ENCODE results near the gene NSMF.

Gene NSMF

GRCh38 chr9:137445930-137446431, 13.2 kb downstream of the NSMF start:
- no peak for DNase-seq (ENCODE audit: low spot score)

GRCh38 chr9:137445275-137445807, 13.8 kb downstream of the NSMF start:
- peak; percentile 76 for DNase-seq (ENCODE audit: low spot score)

DNA sequence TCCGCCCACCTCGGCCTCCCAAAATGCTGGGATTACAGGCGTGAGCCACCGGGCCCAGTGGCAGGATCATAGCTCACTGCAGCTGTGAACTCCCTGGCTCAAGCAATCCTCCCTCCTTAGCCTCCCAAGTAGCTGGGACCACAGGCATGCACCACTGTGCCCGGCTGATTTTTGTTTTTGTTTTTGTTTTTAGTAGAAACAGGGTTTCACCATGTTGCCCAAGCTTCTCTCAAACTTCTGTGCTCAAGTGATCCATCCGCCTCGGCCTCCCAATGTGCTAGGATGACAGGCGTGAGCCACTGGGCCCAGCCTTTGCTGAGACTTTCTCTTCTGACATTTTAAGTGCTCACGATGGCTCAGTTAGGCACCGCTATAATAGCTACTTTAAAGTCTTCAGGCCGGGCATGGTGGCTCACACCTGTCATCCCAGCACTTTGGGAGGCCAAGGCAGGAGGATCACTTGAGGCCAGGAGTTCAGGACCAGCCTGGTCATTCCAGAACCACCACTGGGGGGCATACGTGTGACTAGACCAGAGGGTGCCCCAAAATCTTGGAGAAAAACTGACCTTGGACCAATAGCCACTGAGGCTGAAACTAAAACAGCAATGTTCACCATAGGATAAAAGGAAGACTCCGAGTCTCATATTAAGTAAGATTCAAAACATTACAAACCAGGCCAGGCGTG, 14.9 kb downstream of the NSMF start:
- DNase-seq (ENCODE audit: low spot score): no peak

DNA sequence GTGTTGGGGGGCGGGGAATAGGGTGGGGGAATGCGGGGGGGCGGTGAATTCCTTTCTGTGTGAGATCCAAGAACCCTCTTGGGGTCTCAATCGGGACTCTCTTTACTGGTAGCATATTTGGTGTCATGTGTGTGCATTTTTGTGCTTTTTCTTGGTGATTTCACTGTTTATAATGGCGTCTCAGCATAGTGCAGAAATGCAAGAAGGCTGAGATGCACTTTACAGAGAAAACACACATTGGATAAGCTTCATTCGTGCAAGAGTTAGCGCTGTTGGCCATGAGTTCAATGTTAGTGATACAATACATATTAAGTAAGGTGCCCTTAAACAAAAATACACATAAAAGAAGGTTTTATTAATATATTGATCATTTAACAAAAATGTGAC, 17.2 kb downstream of the NSMF start:
- no peak for DNase-seq (ENCODE audit: low spot score)

DNA sequence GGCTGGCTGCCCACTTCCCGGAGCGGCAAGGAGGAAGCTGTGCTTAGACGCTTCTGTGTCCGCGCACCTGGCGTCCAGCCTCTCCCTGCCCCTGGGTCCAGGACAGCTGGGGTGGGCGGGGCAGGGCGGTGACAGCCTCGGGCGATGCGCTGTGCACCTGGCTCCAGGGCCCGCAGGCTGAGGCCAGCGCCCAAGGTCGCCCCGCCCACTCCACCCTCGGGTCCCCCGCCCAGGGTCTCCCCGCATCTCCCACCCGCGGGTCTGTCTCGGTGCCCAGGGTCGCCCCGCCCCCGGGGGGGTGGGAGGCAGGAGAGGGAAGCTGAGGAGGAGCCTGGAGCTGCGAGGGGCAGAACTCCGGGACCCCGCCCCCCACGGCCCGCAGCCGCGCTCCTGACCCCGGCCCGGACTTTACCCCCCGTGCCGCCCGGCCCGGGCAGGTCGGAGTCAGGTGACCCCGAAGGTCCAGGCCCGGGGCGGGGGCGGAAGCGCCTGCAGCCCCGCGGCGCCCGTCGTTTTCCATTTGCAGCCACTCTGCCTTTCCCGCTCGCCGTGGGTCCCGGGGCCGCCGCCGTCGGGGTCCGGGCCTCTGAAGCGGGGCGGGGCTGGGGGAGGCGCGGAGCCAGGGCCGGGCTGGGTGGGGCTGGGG, 17.7 kb downstream of the NSMF start, which contains the start of gene ENTPD8:
TSS of gene ENTPD8 (minus strand) at position 69 of the 646 bp plus-strand sequence. CDS start 3,072 bp downstream, outside the sequence.
- DNase-seq (ENCODE audit: low spot score): no peak

- DNase-seq (ENCODE audit: low spot score): no peak
These were observed 19.9 kb downstream of the NSMF start for GRCh38 chr9:137439158-137439714.

- DNase-seq (ENCODE audit: low spot score): no peak
These were observed 20.5 kb downstream of the NSMF start for GRCh38 chr9:137438591-137439157.

DNA sequence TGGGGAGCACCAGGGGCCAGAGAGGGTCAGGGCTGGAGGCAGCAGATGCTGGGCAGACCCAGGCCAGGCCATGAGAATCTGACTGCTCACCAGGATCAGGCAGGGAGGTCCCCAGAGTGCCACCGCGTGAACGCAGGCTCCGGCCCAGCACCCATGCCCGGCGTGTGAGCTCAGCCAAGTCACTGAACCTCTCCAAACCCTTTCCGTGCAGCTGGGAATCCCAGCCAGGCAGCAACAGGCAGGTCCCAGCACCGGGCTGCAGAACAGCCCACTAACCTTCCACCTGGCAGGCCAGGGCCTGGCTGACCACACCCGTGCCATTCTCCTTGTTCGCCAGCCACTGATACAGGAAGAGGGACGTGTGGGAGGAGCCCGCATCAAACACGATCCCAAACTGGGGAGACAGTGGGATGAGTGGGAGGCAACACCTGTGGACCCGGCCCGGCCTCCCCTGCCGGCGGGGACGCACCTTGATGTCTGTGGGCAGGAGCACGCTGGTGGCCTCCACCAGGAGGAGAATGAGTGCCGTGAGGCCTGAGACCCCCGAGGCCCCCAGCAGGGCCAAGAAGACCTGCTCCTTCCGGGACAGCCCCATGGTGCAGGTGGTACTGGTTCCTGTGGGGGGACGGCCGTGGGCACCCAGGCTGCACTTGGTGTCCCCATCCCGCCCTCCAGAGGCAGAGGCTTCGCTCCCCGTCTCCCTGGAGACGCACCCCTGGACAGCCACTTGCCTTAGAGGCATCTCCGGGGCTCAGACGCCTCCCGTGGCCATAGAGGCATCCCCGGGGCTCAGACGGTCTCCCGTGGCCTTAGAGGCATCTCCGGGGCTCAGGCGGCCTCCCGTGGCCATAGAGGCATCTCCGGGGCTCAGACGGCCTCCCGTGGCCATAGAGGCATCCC, 21.2 kb downstream of the NSMF start:
- no peak for DNase-seq (ENCODE audit: low spot score)

DNA sequence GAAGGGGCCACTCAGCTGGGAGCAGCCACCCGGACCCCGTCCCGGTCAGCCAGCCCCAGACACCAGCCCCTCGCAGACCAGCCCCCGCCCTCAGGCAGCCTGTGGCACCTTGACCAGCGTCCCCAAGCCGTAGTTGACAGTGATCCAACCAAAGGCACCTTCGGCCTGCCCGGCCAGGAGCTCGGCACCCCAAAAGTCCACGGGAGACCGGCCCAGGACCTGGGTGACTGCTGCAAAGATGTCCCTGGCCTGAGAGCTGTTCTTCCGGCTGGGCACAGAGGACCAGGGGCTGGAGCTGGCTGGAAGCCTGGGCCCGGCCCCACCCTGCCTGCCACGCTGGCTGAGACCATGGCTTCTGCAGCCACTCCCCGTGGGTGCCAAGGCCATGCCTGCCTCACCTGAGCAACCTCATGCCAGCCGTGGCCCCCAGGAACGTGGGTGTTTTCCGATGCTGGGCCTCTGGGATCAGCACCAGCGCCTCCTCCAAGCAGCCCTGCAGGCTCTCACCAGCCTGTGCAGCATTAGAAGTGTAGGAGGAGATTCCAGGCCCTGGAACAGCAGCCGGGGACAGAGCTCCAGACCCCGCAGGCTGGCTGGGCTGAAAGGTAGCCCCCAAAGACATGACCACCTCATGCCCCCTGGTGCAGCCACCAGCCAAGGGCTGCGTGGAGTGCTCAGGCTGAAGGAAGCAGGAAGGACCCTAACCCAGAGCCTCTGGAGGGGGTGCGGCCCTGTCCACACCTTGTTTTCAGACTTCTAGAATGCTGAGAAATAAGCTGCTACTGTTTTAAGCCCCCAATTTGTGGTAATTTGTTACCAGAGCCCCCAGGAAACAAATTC, 22.2 kb downstream of the NSMF start:
- no peak for DNase-seq (ENCODE audit: low spot score)

- no peak for DNase-seq (ENCODE audit: low spot score)
These were observed 23.0 kb downstream of the NSMF start for GRCh38 chr9:137435980-137436760.

- DNase-seq (ENCODE audit: low spot score): no peak
These were observed 23.7 kb downstream of the NSMF start for GRCh38 chr9:137435381-137435891.

- no peak for DNase-seq (ENCODE audit: low spot score)
These were observed 24.4 kb downstream of the NSMF start for GRCh38 chr9:137434498-137435380.

DNA sequence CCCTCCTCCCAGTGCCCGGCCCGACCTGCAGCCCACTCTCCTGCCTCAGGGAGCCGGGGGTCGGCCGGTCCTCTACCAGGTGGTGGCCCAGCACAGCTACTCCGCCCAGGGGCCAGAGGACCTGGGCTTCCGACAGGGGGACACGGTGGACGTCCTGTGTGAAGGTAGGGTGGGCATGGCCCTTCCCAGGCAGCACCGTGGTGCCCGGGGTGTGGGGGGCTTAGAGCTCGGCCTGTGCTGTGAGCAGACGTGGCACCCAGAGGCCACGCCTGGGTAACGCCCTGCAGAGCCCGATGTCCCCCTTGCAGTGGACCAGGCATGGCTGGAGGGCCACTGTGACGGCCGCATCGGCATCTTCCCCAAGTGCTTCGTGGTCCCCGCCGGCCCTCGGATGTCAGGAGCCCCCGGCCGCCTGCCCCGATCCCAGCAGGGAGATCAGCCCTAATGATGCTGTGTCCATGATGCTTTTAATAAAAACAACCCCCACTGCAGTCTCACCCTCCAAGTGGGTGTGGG, 25.2 kb downstream of the NSMF start:
- no peak for DNase-seq (ENCODE audit: low spot score)

GRCh38 chr9:137433349-137433915, 25.7 kb downstream of the NSMF start:
- DNase-seq (ENCODE audit: low spot score): no peak

DNA sequence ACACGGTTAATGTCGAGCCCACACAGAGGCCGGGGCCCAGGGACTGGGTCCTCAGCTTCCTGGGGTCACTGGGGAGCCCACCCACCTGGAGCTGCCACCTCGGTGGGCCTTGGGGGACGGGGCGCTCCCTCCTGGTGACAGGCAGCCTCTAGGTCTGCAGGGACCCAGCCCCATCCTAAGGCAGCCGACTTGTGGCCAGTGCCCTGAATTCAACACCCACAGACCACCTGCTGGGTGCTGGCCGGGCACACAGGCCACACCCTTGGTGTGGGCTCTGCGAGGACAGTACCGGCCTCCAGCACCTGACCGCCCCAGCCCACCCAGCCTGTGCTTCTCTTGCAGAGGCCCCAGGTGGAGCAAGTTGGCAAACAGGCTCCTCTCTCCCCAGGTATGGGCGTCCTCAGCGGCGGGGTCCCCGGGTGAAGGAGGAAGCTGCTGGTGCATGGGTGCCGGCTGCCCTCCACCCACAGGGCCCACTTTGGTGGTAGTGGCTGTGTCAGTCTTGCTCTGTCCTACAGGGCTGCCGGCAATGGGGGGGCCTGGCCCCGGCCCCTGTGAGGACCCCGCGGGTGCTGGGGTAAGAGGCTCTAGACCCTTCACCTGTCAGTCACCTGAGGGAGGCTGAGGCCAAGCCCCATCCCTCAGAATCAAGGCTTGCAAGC, 26.3 kb downstream of the NSMF start:
- no peak for DNase-seq (ENCODE audit: low spot score)

GRCh38 chr9:137431416-137431931, 27.7 kb downstream of the NSMF start:
- DNase-seq (ENCODE audit: low spot score): no peak

GRCh38 chr9:137430723-137431415, 28.3 kb downstream of the NSMF start:
- no peak for DNase-seq (ENCODE audit: low spot score)

Measured in kidney capillary endothelial cell (primary cell).